ENCODE results near the gene SIPA1. TPM values are rescaled to one million over a fixed set of nuclear protein-coding genes. Genes with fewer than 3 reads are reported as not detected.

The SIPA1 gene
- total and polyA plus RNA-seq, 2 of the 13 experiments (the other 11 are each of a cell fraction or from before 2014, with no cell fraction given): 5.8 to 7.7 TPM

Small RNA genes lying within 50 kb of the gene (microRNA-seq; reads per million reads assigned to microRNA genes)
- not detected for gene MIR4489
- gene MIR4690: 0.51 reads per million

Small RNA genes lying within 50 kb of the gene (small RNA-seq; reads per million reads assigned to genes)
- gene MIR4489 (ENCODE audit: insufficient read depth in 2 of 3, insufficient read length in 3 of 3, low read depth in 2 of 3, low replicate concordance in 1 of 3) (0 to 0.97 (median 0) reads per million in 3 experiments), gene MIR4690 (ENCODE audit: insufficient read depth in 2 of 3, insufficient read length in 3 of 3, low read depth in 2 of 3, low replicate concordance in 1 of 3) (0 reads per million in 3 experiments), gene RN7SL309P (ENCODE audit: insufficient read depth in 2 of 3, insufficient read length in 3 of 3, low read depth in 2 of 3, low replicate concordance in 1 of 3) (0 reads per million in 3 experiments)

Other genes with a start within 250 kb of the SIPA1 start
- 10.5 and 20.5 TPM in 2 replicates for gene NEAT1, start 215.3 kb upstream of the SIPA1 start, total RNA-seq (2016; rRNA removed; fragmentation: Illumina TruSeq; extraction: Trizol)
- 41.2 and 41.3 TPM in 2 replicates for gene NEAT1, start 215.3 kb upstream of the SIPA1 start, polyA plus RNA-seq (2011; rRNA removed)
- 302 and 1,237 TPM in 2 replicates for gene MALAT1, start 139.1 kb upstream of the SIPA1 start, total RNA-seq (2016; rRNA removed; fragmentation: Illumina TruSeq; extraction: Trizol)
- gene MALAT1, start 139.1 kb upstream of the SIPA1 start, polyA plus RNA-seq (2011; rRNA removed): 143 and 217 TPM in 2 replicates
- 61.7 and 65.9 TPM in 2 replicates for gene SCYL1, start 113.0 kb upstream of the SIPA1 start, total RNA-seq (2016; rRNA removed; fragmentation: Illumina TruSeq; extraction: Trizol)
- gene SCYL1, start 113.0 kb upstream of the SIPA1 start, polyA plus RNA-seq (2011; rRNA removed): 103 and 122 TPM in 2 replicates
- gene LTBP3, start 79.7 kb upstream of the SIPA1 start, total RNA-seq (2016; rRNA removed; fragmentation: Illumina TruSeq; extraction: Trizol): 4.2 and 12.2 TPM in 2 replicates
- gene LTBP3, start 79.7 kb upstream of the SIPA1 start, polyA plus RNA-seq (2011; rRNA removed): 60.3 and 68.1 TPM in 2 replicates
- gene ZNRD2, start 67.6 kb upstream of the SIPA1 start, total RNA-seq (2016; rRNA removed; fragmentation: Illumina TruSeq; extraction: Trizol): 34.0 and 40.0 TPM in 2 replicates
- gene ZNRD2, start 67.6 kb upstream of the SIPA1 start, polyA plus RNA-seq (2011; rRNA removed): 29.2 and 31.4 TPM in 2 replicates
- gene FAM89B, start 65.6 kb upstream of the SIPA1 start, total RNA-seq (2016; rRNA removed; fragmentation: Illumina TruSeq; extraction: Trizol): 3.6 and 5.7 TPM in 2 replicates
- gene FAM89B, start 65.6 kb upstream of the SIPA1 start, polyA plus RNA-seq (2011; rRNA removed): 8.0 and 11.5 TPM in 2 replicates
- 5.4 and 10.6 TPM in 2 replicates for gene EHBP1L1, start 62.0 kb upstream of the SIPA1 start, total RNA-seq (2016; rRNA removed; fragmentation: Illumina TruSeq; extraction: Trizol)
- 8.3 and 14.4 TPM in 2 replicates for gene EHBP1L1, start 62.0 kb upstream of the SIPA1 start, polyA plus RNA-seq (2011; rRNA removed)
- not detected in 2 replicates for gene KCNK7, start 42.3 kb upstream of the SIPA1 start, total RNA-seq (2016; rRNA removed; fragmentation: Illumina TruSeq; extraction: Trizol)
- 0.11 and 0.14 TPM in 2 replicates for gene KCNK7, start 42.3 kb upstream of the SIPA1 start, polyA plus RNA-seq (2011; rRNA removed)
- 35.6 and 51.5 TPM in 2 replicates for gene MAP3K11, start 23.9 kb upstream of the SIPA1 start, total RNA-seq (2016; rRNA removed; fragmentation: Illumina TruSeq; extraction: Trizol)
- 35.9 and 54.6 TPM in 2 replicates for gene MAP3K11, start 23.9 kb upstream of the SIPA1 start, polyA plus RNA-seq (2011; rRNA removed)
- 14.5 and 23.0 TPM in 2 replicates for gene PCNX3, start 22.3 kb upstream of the SIPA1 start, total RNA-seq (2016; rRNA removed; fragmentation: Illumina TruSeq; extraction: Trizol)
- gene PCNX3, start 22.3 kb upstream of the SIPA1 start, polyA plus RNA-seq (2011; rRNA removed): 16.2 and 23.1 TPM in 2 replicates
- 18.7 and 21.4 TPM in 2 replicates for gene RELA, start 24.8 kb downstream of the SIPA1 start, total RNA-seq (2016; rRNA removed; fragmentation: Illumina TruSeq; extraction: Trizol)
- 40.5 and 51.0 TPM in 2 replicates for gene RELA, start 24.8 kb downstream of the SIPA1 start, polyA plus RNA-seq (2011; rRNA removed)
- gene KAT5, start 74.2 kb downstream of the SIPA1 start, total RNA-seq (2016; rRNA removed; fragmentation: Illumina TruSeq; extraction: Trizol): 45.4 and 48.3 TPM in 2 replicates
- gene KAT5, start 74.2 kb downstream of the SIPA1 start, polyA plus RNA-seq (2011; rRNA removed): 34.4 and 35.2 TPM in 2 replicates
- 50.9 and 65.1 TPM in 2 replicates for gene RNASEH2C, start 82.7 kb downstream of the SIPA1 start, total RNA-seq (2016; rRNA removed; fragmentation: Illumina TruSeq; extraction: Trizol)
- gene RNASEH2C, start 82.7 kb downstream of the SIPA1 start, polyA plus RNA-seq (2011; rRNA removed): 24.6 and 27.4 TPM in 2 replicates
- gene AP5B1, start 142.9 kb downstream of the SIPA1 start, total RNA-seq (2016; rRNA removed; fragmentation: Illumina TruSeq; extraction: Trizol): 3.8 and 4.4 TPM in 2 replicates
- 1.7 and 2.8 TPM in 2 replicates for gene AP5B1, start 142.9 kb downstream of the SIPA1 start, polyA plus RNA-seq (2011; rRNA removed)
- not detected in 2 replicates for gene OVOL1, start 149.0 kb downstream of the SIPA1 start, total RNA-seq (2016; rRNA removed; fragmentation: Illumina TruSeq; extraction: Trizol)
- 0.01 and 0.04 TPM in 2 replicates for gene OVOL1, start 149.0 kb downstream of the SIPA1 start, polyA plus RNA-seq (2011; rRNA removed)
- 0.09 TPM in 1 of 2 replicates, not detected in the other for gene SNX32, start 195.9 kb downstream of the SIPA1 start, total RNA-seq (2016; rRNA removed; fragmentation: Illumina TruSeq; extraction: Trizol)
- gene SNX32, start 195.9 kb downstream of the SIPA1 start, polyA plus RNA-seq (2011; rRNA removed): 0.29 and 0.34 TPM in 2 replicates
- gene CFL1, start 220.1 kb downstream of the SIPA1 start, total RNA-seq (2016; rRNA removed; fragmentation: Illumina TruSeq; extraction: Trizol): 383 and 458 TPM in 2 replicates
- 347 and 379 TPM in 2 replicates for gene CFL1, start 220.1 kb downstream of the SIPA1 start, polyA plus RNA-seq (2011; rRNA removed)
- gene MUS81, start 222.3 kb downstream of the SIPA1 start, total RNA-seq (2016; rRNA removed; fragmentation: Illumina TruSeq; extraction: Trizol): 13.2 and 25.6 TPM in 2 replicates
- gene MUS81, start 222.3 kb downstream of the SIPA1 start, polyA plus RNA-seq (2011; rRNA removed): 30.2 and 43.6 TPM in 2 replicates
- gene EFEMP2, start 234.7 kb downstream of the SIPA1 start, total RNA-seq (2016; rRNA removed; fragmentation: Illumina TruSeq; extraction: Trizol): 3.7 and 7.4 TPM in 2 replicates
- gene EFEMP2, start 234.7 kb downstream of the SIPA1 start, polyA plus RNA-seq (2011; rRNA removed): 29.7 and 34.3 TPM in 2 replicates
- gene CTSW, start 241.7 kb downstream of the SIPA1 start, total RNA-seq (2016; rRNA removed; fragmentation: Illumina TruSeq; extraction: Trizol): not detected in 2 replicates
- gene CTSW, start 241.7 kb downstream of the SIPA1 start, polyA plus RNA-seq (2011; rRNA removed): 0.09 TPM in 1 of 2 replicates, not detected in the other